ENCODE measurements around the gene YBX1. TPM values are rescaled to one million over a fixed set of nuclear protein-coding genes. Genes with fewer than 3 reads are reported as not detected.

The YBX1 gene
- total RNA-seq, 2 donors from 2014 or later: 801 to 826 TPM

DNA sequence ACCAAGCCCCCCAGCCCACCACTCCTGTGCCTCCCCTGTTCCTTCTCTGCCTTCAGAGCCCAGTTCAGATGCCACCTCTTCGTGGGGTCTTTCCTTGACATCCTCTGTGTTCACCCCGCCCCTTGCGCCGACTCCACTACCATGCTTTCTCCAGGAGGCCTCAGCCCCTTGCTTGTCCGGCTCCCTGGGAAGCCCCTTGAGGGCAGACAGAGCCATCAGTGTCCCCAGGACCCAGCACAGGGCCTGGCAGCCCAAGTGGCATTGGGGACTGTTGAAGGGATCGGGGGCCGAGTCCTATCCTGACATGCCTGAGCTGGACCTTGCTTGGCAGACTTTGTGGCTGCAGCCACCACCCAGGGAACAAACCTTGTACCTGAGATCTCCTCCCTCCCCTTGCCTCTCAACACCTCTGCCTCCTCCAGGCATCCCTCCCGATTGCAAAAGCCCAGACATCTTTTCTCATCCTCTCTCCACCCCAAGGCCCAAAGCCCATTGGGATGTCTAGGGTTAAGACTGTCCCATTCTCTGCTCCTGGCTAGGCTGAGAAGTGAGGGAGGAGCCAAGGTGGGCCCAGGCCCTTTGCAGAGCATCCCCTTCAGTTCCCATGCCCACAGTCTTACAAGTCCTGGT, 54.5 kb downstream of the YBX1 start:
- TF ChIP-seq CTCF (IDR thresholded peaks at IDR 0.05): no peak
- DNase-seq (ENCODE audit: low spot score): no peak
- no peaks in the 10 kb centered on the region for H3K36me3 ChIP-seq
- no peaks in the 10 kb centered on the region for H3K9me3 ChIP-seq
- H3K4me1 ChIP-seq: no peaks in the 10 kb centered on the region
- no peak overlapping the region for H3K27ac ChIP-seq
- no peak overlapping the region for H3K4me3 ChIP-seq
- H3K27me3 ChIP-seq: no peaks in the 10 kb centered on the region

GRCh38 chr1:42737257-42737656, 55.0 kb downstream of the YBX1 start:
- Histone ChIP-seq H3K9me3 (no peaks in the 10 kb centered on the region), H3K4me3 (no peak overlapping the region), H3K4me1 (no peaks in the 10 kb centered on the region), H3K27ac (no peak overlapping the region), H3K27me3 (no peaks in the 10 kb centered on the region), H3K36me3 (no peaks in the 10 kb centered on the region)
- no peak for TF ChIP-seq CTCF (IDR thresholded peaks at IDR 0.05)
- no peak for DNase-seq (ENCODE audit: low spot score)

DNA sequence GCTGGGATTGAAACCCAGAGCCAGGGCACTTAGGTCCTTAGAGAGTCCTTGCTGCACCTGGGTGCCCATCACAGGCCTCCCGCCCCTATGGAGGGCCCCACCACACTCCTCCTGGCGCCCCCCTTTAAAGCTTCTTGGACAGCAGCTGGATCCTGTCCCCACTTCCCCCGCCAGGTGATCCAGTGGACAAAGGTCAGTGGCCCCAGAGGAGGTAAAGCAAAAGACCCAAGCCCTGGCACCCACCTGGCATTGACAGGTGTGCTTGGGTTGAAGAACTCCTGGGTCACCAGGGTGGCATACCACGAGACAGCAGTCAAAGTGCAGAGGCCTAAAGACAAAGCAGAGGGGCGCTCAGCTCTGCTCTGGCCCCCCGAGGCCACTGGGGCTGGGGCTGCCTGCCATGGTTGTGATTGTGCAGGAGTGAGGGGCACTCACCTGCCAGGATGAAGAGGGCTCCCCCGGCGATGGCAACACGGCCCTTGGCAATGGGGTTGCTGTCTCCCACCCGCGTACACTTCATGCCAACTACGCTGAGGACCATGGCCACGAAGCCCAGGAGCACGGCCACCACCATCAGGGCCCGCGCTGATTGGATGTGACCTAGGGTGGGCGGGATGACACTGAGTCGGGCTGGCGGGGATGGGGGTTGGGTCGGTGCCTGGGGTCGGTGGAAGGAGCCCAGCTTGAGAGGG, 55.9 kb downstream of the YBX1 start:
- TF ChIP-seq CTCF (IDR thresholded peaks at IDR 0.05): no peak

DNA sequence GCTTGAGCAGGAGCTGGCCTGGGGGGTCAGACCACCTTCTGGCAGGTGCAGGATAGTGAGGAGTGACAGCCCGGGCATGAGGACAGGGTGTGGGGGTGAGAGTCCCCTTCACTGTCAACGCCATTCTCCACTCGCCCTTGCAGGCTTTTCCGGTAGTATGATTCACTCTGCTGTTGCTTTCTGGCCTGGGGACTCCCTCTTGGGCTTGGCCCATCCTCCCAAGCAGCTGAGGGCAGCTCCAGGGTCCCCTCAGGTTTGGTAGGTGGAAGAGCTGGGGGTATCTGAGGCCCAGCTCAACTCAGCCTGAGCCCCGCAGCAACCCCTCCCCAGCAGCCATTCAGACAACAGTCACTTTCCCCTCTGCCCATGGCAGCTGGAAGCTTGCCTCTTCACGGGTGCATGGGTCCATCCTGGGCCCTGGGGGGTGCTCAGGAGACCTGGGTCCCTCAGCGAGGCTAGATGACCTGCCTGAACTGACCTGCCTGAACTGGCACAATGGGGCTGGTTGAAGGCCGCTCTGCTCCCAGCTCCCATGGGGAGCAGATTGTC, 56.5 kb downstream of the YBX1 start:
- Histone ChIP-seq H3K4me1 (no peaks in the 10 kb centered on the region), H3K36me3 (no peaks in the 10 kb centered on the region)
- no peak for DNase-seq (ENCODE audit: low spot score)

More for the DNA sequence above, 55.9 kb downstream of the YBX1 start:
- Histone ChIP-seq H3K36me3 (no peaks in the 10 kb centered on the region), H3K4me1 (no peaks in the 10 kb centered on the region), H3K4me3 (no peak overlapping the region), H3K27ac (no peak overlapping the region), H3K9me3 (no peaks in the 10 kb centered on the region), H3K27me3 (no peaks in the 10 kb centered on the region)
- DNase-seq (ENCODE audit: low spot score): no peak

More for the DNA sequence above, 56.5 kb downstream of the YBX1 start:
- Histone ChIP-seq H3K4me3 (no peak overlapping the region), H3K9me3 (no peaks in the 10 kb centered on the region), H3K27ac (no peak overlapping the region), H3K27me3 (no peaks in the 10 kb centered on the region)
- no peak for TF ChIP-seq CTCF (IDR thresholded peaks at IDR 0.05)

Data from right atrium auricular region (tissue), 2 donors.